GM18858 (cell line): ENCODE results near the gene NOSTRIN.

Experiments used
- ATAC-seq: cut with Tn5 transposase; IDR thresholded peaks from one replicate; pipeline ENCODE4 v1.9.1; 2021; ENCODE audit not compliant: unreplicated experiment

NOSTRIN gene

GRCh38 chr2:168913495-168913894, 111.1 kb downstream of the NOSTRIN start:
- no peak for ATAC-seq
